Measurements from ENCODE around the gene CYP39A1. TPM values are rescaled to one million over a fixed set of nuclear protein-coding genes. Genes with fewer than 3 reads are reported as not detected.

CYP39A1 gene
- total RNA-seq, 4 donors from 2014 or later: 1.6 to 10.2 (median 2.3) TPM; not detected in 1

DNA sequence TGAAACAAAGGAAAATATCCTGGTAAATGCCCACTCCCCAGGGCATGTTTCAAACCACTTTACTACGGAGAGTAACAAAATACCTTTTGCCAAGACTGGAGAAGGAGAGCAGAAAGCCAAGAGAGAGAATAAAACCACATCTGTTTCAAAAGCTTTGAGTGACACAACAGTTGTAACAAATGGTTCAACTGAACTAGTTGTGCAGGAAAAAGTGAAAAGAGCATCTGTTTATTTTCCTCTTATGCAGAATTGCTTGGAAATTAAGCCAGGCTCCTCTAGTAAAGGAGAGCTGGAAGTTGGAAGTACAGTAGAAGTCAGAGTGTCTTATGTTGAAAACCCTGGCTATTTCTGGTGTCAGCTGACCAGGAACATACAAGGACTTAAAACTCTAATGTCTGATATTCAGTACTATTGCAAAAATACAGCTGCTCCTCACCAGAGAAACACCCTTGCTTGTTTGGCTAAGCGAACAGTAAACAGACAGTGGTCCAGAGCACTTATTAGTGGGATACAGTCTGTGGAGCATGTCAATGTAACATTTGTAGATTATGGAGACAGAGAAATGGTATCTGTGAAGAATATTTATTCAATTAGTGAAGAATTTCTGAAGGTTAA lies 37.6 kb upstream of the CYP39A1 start:
- in situ Hi-C loops (cut with MboI; ENCODE audit: low pct_ligation_motif_present in 1 of 4, low pct_unique_long_range_greater_than_20kb in 1 of 4, low sequenced_read_pairs in 3 of 4): no loop called here
- no peaks in the 10 kb centered on the region for H3K9me3 ChIP-seq
- no peak for DNase-seq
- intact Hi-C loops (cut with DNase I; ENCODE audit: low total_unique reads): no loop called here
- H3K4me3 ChIP-seq: no peak overlapping the region
- no peak overlapping the region for H3K27ac ChIP-seq
- WGBS, 2 donors (ENCODE audit: low coverage in 1 of 2): 70 to 81% methylated on average over 1 to 2 of the region's 2 CpGs
- H3K4me1 ChIP-seq: no peaks in the 10 kb centered on the region
- no peaks in the 10 kb centered on the region for H3K36me3 ChIP-seq
- TF ChIP-seq POLR2A (IDR thresholded peaks at IDR 0.05): no peak
- no peak for TF ChIP-seq EP300 (IDR thresholded peaks at IDR 0.05; ENCODE audit: low read depth)
- TF ChIP-seq POLR2AphosphoS5 (IDR thresholded peaks at IDR 0.05): no peak
- TF ChIP-seq, protein P1, sequence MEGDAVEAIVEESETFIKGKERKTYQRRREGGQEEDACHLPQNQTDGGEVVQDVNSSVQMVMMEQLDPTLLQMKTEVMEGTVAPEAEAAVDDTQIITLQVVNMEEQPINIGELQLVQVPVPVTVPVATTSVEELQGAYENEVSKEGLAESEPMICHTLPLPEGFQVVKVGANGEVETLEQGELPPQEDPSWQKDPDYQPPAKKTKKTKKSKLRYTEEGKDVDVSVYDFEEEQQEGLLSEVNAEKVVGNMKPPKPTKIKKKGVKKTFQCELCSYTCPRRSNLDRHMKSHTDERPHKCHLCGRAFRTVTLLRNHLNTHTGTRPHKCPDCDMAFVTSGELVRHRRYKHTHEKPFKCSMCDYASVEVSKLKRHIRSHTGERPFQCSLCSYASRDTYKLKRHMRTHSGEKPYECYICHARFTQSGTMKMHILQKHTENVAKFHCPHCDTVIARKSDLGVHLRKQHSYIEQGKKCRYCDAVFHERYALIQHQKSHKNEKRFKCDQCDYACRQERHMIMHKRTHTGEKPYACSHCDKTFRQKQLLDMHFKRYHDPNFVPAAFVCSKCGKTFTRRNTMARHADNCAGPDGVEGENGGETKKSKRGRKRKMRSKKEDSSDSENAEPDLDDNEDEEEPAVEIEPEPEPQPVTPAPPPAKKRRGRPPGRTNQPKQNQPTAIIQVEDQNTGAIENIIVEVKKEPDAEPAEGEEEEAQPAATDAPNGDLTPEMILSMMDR (IDR thresholded peaks at IDR 0.05): no peak
- no peaks in the 10 kb centered on the region for H3K27me3 ChIP-seq

DNA sequence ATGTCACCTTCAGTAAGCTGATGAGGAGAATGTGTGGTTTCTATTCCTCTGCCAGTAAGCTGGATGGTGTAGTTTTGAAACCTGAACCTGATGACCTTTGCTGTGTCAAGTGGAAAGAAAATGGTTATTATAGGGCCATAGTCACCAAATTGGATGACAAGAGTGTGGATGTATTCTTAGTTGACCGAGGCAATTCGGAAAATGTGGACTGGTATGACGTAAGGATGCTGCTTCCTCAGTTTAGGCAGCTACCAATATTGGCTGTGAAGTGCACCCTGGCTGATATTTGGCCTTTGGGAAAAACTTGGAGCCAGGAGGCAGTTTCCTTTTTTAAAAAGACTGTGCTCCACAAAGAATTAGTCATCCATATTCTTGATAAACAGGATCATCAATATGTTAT lies 37.0 kb upstream of the CYP39A1 start:
- no peaks in the 10 kb centered on the region for H3K27me3 ChIP-seq
- in situ Hi-C loops (cut with MboI; ENCODE audit: low pct_ligation_motif_present in 1 of 4, low pct_unique_long_range_greater_than_20kb in 1 of 4, low sequenced_read_pairs in 3 of 4): no loop called here
- no peak overlapping the region for H3K4me3 ChIP-seq
- intact Hi-C loops (cut with DNase I; ENCODE audit: low total_unique reads): no loop called here
- H3K36me3 ChIP-seq: no peaks in the 10 kb centered on the region
- no peak overlapping the region for H3K27ac ChIP-seq
- no peak for DNase-seq
- no peak for TF ChIP-seq EP300 (IDR thresholded peaks at IDR 0.05; ENCODE audit: low read depth)
- no peak for TF ChIP-seq POLR2A (IDR thresholded peaks at IDR 0.05)
- TF ChIP-seq POLR2AphosphoS5 (IDR thresholded peaks at IDR 0.05): no peak
- TF ChIP-seq, protein P1 (IDR thresholded peaks at IDR 0.05): no peak
- H3K4me1 ChIP-seq: no peaks in the 10 kb centered on the region
- no peaks in the 10 kb centered on the region for H3K9me3 ChIP-seq
- 89 to 100% methylated on average over 2 to 3 of the region's 3 CpGs for WGBS, 2 donors (ENCODE audit: low coverage in 1 of 2)

DNA sequence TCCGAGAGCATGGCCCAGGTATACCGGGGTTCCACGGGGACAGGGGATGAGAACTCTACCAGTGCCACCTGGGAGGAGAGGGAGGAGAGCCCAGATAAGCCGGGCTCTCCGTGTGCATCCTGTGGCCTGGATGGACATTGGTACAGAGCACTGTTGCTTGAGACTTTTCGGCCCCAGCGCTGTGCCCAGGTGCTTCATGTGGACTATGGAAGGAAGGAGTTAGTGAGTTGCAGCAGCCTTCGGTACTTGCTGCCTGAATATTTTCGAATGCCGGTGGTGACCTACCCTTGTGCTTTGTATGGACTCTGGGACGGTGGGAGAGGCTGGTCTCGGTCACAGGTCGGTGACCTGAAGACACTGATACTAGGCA lies 36.3 kb upstream of the CYP39A1 start:
- TF ChIP-seq POLR2AphosphoS5 (IDR thresholded peaks at IDR 0.05): no peak
- TF ChIP-seq, protein P1 (IDR thresholded peaks at IDR 0.05): no peak
- no peak for TF ChIP-seq POLR2A (IDR thresholded peaks at IDR 0.05)
- TF ChIP-seq EP300 (IDR thresholded peaks at IDR 0.05; ENCODE audit: low read depth): no peak
- WGBS, 2 donors (ENCODE audit: low coverage in 1 of 2): 93% methylated on average over 13 of the region's 13 CpGs; no CpG with 5 or more reads in 1 of the 2 donors
- intact Hi-C loops (cut with DNase I; ENCODE audit: low total_unique reads): no loop called here
- Histone ChIP-seq H3K9me3 (no peaks in the 10 kb centered on the region), H3K4me3 (no peak overlapping the region), H3K4me1 (no peaks in the 10 kb centered on the region), H3K27me3 (no peaks in the 10 kb centered on the region), H3K36me3 (no peaks in the 10 kb centered on the region), H3K27ac (no peak overlapping the region)
- no peak for DNase-seq
- in situ Hi-C loops (cut with MboI; ENCODE audit: low pct_ligation_motif_present in 1 of 4, low pct_unique_long_range_greater_than_20kb in 1 of 4, low sequenced_read_pairs in 3 of 4): no loop called here

DNA sequence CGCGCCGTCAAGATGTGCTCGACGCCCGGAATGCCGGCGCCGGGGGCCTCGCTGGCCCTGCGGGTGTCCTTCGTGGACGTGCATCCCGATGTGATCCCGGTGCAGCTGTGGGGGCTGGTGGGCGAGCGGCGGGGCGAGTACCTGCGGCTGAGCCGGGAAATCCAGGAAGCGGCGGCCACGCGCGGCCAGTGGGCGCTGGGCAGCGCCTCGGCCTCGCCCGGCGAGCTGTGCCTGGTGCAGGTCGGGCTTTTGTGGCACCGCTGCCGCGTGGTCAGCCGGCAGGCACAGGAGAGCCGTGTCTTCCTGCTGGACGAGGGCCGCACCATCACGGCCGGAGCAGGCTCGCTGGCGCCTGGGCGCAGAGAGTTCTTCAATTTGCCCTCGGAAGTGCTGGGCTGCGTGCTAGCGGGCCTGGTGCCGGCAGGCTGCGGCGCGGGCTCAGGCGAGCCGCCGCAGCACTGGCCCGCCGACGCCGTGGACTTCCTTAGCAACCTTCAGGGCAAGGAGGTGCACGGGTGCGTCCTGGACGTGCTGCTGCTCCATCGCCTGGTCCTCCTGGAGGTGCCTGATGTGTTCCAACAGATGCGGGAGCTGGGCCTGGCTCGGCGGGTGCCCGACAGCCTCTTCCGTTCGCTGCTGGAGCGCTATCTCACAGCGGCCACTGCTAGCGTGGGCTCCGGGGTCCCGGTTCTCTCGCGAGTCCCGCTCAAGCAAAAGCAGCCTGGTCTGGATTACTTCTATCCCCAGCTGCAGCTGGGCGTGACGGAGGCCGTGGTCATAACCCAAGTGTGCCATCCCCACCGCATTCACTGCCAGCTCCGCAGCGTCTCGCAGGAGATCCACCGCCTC lies 35.7 kb upstream of the CYP39A1 start:
- H3K27me3 ChIP-seq: no peaks in the 10 kb centered on the region
- no peak for DNase-seq

More for the DNA sequence above, 35.7 kb upstream of the CYP39A1 start:
- H3K27ac ChIP-seq: no peak overlapping the region
- in situ Hi-C loops (cut with MboI; ENCODE audit: low pct_ligation_motif_present in 1 of 4, low pct_unique_long_range_greater_than_20kb in 1 of 4, low sequenced_read_pairs in 3 of 4) (no loop called here), intact Hi-C loops (cut with DNase I; ENCODE audit: low total_unique reads) (no loop called here)
- H3K4me1 ChIP-seq: no peaks in the 10 kb centered on the region
- TF ChIP-seq EP300 (IDR thresholded peaks at IDR 0.05; ENCODE audit: low read depth): no peak
- TF ChIP-seq, protein P1 (IDR thresholded peaks at IDR 0.05): no peak
- TF ChIP-seq POLR2AphosphoS5 (IDR thresholded peaks at IDR 0.05): no peak
- TF ChIP-seq POLR2A (IDR thresholded peaks at IDR 0.05): no peak
- no peaks in the 10 kb centered on the region for H3K9me3 ChIP-seq
- 97% methylated on average over 77 of the region's 85 CpGs; no CpG with 5 or more reads in 1 of the 2 donors for WGBS, 2 donors (ENCODE audit: low coverage in 1 of 2)
- H3K36me3 ChIP-seq: no peaks in the 10 kb centered on the region
- no peak overlapping the region for H3K4me3 ChIP-seq

Data from transverse colon (tissue), 4 donors.